ENCODE results near the gene ALOXE3.

- no peak for TF ChIP-seq TAF1 (IDR thresholded peaks at IDR 0.05; ENCODE audit: low read depth)
- TF ChIP-seq TEAD4 (IDR thresholded peaks at IDR 0.05) = no peak
- TF ChIP-seq CEBPB (IDR thresholded peaks at IDR 0.05) = no peak
- TF ChIP-seq CREB1 (IDR thresholded peaks at IDR 0.05; ENCODE audit: low read depth) = no peak
- no peak for TF ChIP-seq EP300 (IDR thresholded peaks at IDR 0.05; ENCODE audit: borderline replicate concordance)
- TF ChIP-seq USF1 (IDR thresholded peaks at IDR 0.05) = no peak
- TF ChIP-seq REST (IDR thresholded peaks at IDR 0.05; ENCODE audit: low read depth) = no peak
- TF ChIP-seq MAX (IDR thresholded peaks at IDR 0.05) = no peak
- TF ChIP-seq EGR1 (IDR thresholded peaks at IDR 0.05) = no peak
- TF ChIP-seq FOXM1 (IDR thresholded peaks at IDR 0.05; ENCODE audit: borderline replicate concordance, low read depth) = no peak
- no peak for TF ChIP-seq YY1 (IDR thresholded peaks at IDR 0.05; ENCODE audit: low read depth)
- no peak for TF ChIP-seq RAD21 (IDR thresholded peaks at IDR 0.05; ENCODE audit: low read depth)
- TF ChIP-seq TCF12 (IDR thresholded peaks at IDR 0.05; ENCODE audit: low read depth) = no peak
- TF ChIP-seq NFIC (IDR thresholded peaks at IDR 0.05) = no peak
Observed at GRCh38 chr17:8123695-8124349, 5.5 kb upstream of the ALOXE3 start, which contains the start of gene HES7.
